ENCODE measurements around the gene CHAF1B.

CHAF1B gene

DNA sequence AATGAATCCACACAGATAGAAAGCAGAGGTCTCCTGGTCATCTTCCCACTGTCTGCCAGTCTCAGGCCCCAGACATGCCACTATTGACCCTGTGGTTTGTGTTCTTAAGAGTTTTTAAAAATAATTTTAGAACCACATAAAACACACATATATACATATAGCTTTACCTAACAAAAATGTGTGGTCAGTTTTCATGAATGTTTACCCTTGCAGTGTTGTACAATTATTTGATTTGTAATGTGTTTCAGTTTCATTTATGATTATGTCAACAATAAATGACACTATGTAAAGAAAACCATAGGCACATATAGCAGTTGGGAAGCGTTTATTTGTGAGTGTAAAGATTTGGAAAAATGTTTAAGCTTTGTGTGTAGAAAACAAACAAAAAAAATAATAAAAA, 17.1 kb downstream of the CHAF1B start:
- FAIRE-seq = no peak
- TF ChIP-seq SPI1 (IDR thresholded peaks at IDR 0.05; ENCODE audit: low read depth, low read length) = no peak
- no peak for TF ChIP-seq POLR2AphosphoS5 (IDR thresholded peaks at IDR 0.05; ENCODE audit: low read depth, low read length)
- no peak for TF ChIP-seq POLR2A (IDR thresholded peaks at IDR 0.05; ENCODE audit: low read depth, low read length)
- TF ChIP-seq PAX5 (IDR thresholded peaks at IDR 0.05; ENCODE audit: insufficient read depth, low read length, severe bottlenecking) = no peak
- no peak for TF ChIP-seq TAF1 (IDR thresholded peaks at IDR 0.05; ENCODE audit: low read depth, low read length)
- TF ChIP-seq POU2F2 (IDR thresholded peaks at IDR 0.05; ENCODE audit: low read depth, low read length) = no peak

DNA sequence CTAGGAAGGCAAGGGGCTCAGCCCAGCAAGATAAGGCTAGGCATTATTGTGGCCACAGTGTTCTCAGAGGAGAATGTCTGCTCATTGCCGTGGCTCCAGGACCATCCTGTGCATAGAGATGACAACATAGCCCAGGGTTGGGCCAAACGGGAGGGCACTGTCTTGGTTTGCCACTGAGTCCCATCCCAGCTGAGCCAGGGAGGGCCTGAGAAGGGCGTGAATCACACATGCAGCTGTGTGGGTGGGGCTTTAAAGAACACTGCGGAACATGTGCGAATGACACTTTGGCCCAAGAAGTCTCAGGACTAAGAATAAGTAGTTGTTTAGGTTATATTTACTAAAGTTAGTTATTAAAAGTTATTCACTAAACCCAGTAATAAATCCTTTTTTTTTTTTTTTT, 18.5 kb downstream of the CHAF1B start:
- FAIRE-seq (no peak), DNase-seq (ENCODE audit: insufficient read length, low spot score) (no peak)
- TF ChIP-seq SPI1 (IDR thresholded peaks at IDR 0.05; ENCODE audit: low read depth, low read length) (no peak), PAX5 (IDR thresholded peaks at IDR 0.05; ENCODE audit: insufficient read depth, low read length, severe bottlenecking) (no peak), POU2F2 (IDR thresholded peaks at IDR 0.05; ENCODE audit: low read depth, low read length) (no peak), POLR2A (IDR thresholded peaks at IDR 0.05; ENCODE audit: low read depth, low read length) (no peak), POLR2AphosphoS5 (IDR thresholded peaks at IDR 0.05; ENCODE audit: low read depth, low read length) (no peak), TAF1 (IDR thresholded peaks at IDR 0.05; ENCODE audit: low read depth, low read length) (no peak)

More for the DNA sequence above, 17.1 kb downstream of the CHAF1B start:
- DNase-seq (ENCODE audit: insufficient read length, low spot score) = no peak

DNA sequence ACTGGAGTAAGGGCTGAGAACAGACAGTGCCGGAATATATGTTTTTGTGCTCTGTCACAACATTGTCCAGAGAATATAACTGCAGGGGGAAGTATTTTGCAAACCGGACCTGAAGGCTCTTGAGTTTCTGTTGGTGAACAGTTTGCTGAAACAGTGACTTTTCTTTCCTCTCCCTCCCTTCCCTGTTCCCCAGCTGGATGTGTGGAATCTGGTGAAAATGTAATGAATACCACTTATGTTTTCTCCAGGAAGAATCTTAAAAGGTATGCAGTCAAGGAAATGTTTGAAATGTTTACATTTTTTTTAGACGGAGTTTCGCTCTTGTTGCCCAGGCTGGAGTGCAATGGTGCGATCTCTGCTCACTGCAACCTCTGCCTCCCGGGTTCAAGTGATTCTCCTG, 23.4 kb downstream of the CHAF1B start:
- TF ChIP-seq POU2F2 (IDR thresholded peaks at IDR 0.05; ENCODE audit: low read depth, low read length) (no peak), POLR2AphosphoS5 (IDR thresholded peaks at IDR 0.05; ENCODE audit: low read depth, low read length) (no peak), POLR2A (IDR thresholded peaks at IDR 0.05; ENCODE audit: low read depth, low read length) (no peak), TAF1 (IDR thresholded peaks at IDR 0.05; ENCODE audit: low read depth, low read length) (no peak)
- no peak for DNase-seq (ENCODE audit: insufficient read length, low spot score)
- FAIRE-seq = no peak

DNA sequence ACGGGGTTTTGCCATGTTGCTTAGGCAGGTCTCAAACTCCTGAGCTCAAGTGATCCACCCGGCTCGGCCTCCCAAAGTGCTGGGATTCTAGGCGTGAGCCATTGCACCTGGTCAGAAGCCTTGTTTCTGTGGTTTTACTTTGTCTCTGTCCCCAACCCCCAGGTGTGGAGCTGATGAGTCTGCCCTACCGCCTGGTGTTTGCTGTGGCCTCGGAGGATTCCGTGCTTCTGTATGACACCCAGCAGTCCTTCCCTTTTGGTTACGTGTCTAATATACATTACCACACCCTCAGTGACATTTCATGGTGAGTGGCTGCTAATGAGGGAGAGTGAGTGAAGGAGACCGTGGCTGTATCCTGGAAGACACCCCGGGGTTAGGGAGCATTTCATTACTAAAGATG, 26.1 kb downstream of the CHAF1B start:
- no peak for TF ChIP-seq POLR2AphosphoS5 (IDR thresholded peaks at IDR 0.05; ENCODE audit: low read depth, low read length)
- no peak for TF ChIP-seq POLR2A (IDR thresholded peaks at IDR 0.05; ENCODE audit: low read depth, low read length)
- no peak for TF ChIP-seq TAF1 (IDR thresholded peaks at IDR 0.05; ENCODE audit: low read depth, low read length)
- no peak for TF ChIP-seq PAX5 (IDR thresholded peaks at IDR 0.05; ENCODE audit: insufficient read depth, low read length, severe bottlenecking)
- TF ChIP-seq POU2F2 (IDR thresholded peaks at IDR 0.05; ENCODE audit: low read depth, low read length) = no peak
- no peak for TF ChIP-seq SPI1 (IDR thresholded peaks at IDR 0.05; ENCODE audit: low read depth, low read length)
- no peak for FAIRE-seq
- no peak for DNase-seq (ENCODE audit: insufficient read length, low spot score)

DNA sequence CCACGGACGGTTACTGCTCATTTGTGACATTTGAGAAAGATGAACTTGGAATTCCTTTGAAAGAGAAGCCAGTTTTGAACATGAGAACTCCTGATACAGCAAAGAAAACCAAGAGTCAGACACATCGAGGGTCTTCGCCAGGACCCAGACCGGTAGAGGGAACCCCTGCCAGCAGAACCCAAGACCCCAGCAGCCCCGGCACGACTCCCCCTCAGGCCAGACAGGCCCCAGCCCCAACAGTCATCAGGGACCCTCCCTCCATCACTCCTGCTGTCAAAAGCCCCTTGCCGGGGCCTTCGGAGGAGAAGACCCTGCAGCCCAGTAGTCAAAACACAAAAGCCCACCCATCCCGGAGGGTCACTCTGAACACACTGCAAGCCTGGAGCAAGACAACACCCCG, 27.7 kb downstream of the CHAF1B start:
- DNase-seq (ENCODE audit: insufficient read length, low spot score) (no peak), FAIRE-seq (no peak)
- TF ChIP-seq POLR2AphosphoS5 (IDR thresholded peaks at IDR 0.05; ENCODE audit: low read depth, low read length) (no peak), POLR2A (IDR thresholded peaks at IDR 0.05; ENCODE audit: low read depth, low read length) (no peak), POU2F2 (IDR thresholded peaks at IDR 0.05; ENCODE audit: low read depth, low read length) (no peak), PAX5 (IDR thresholded peaks at IDR 0.05; ENCODE audit: insufficient read depth, low read length, severe bottlenecking) (no peak), TAF1 (IDR thresholded peaks at IDR 0.05; ENCODE audit: low read depth, low read length) (no peak), SPI1 (IDR thresholded peaks at IDR 0.05; ENCODE audit: low read depth, low read length) (no peak)

DNA sequence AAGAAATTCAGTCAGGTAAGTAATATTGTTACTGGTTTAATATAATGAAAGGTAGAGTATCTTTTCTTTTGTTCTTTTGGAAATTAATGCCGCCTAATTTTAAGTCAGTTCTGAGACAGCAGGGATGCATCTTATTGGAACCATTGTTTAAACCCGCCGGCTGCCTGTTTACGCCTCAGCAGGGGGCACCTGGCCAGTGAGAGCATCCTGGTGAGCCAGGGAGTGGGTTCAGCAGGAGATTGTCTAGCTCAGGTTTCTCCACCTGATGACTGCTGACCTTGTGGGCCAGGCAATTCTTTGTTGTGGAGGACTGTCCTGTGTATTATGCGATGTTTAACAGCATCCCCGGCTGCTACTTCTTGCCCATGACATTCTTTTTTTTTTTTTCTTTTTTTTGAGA, 30.2 kb downstream of the CHAF1B start:
- TF ChIP-seq POLR2A (IDR thresholded peaks at IDR 0.05; ENCODE audit: low read depth, low read length) (no peak), POU2F2 (IDR thresholded peaks at IDR 0.05; ENCODE audit: low read depth, low read length) (no peak), SPI1 (IDR thresholded peaks at IDR 0.05; ENCODE audit: low read depth, low read length) (no peak), POLR2AphosphoS5 (IDR thresholded peaks at IDR 0.05; ENCODE audit: low read depth, low read length) (no peak), PAX5 (IDR thresholded peaks at IDR 0.05; ENCODE audit: insufficient read depth, low read length, severe bottlenecking) (no peak), TAF1 (IDR thresholded peaks at IDR 0.05; ENCODE audit: low read depth, low read length) (no peak)
- FAIRE-seq = no peak
- no peak for DNase-seq (ENCODE audit: insufficient read length, low spot score)

DNA sequence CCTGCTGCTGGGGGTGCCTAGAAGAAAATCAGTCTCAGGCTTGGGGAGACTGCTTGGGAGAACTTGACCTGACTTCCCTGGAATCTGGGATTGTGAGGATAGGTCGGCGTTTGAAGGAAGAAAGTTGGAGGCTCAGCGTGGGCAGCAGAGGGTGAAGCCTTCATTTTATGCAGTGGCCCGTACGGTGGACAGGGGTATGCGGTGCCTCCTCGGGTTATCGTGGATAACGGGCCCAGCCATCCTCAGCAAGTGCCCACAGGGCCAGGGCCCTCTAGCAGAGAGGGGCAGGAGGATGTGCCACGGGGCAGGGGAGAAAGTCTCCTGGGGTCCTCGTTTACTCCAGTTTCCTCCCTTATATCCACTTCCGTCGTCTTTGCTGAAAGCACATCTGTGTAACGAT, 34.0 kb downstream of the CHAF1B start:
- no peak for TF ChIP-seq SPI1 (IDR thresholded peaks at IDR 0.05; ENCODE audit: low read depth, low read length)
- no peak for TF ChIP-seq POLR2A (IDR thresholded peaks at IDR 0.05; ENCODE audit: low read depth, low read length)
- TF ChIP-seq POU2F2 (IDR thresholded peaks at IDR 0.05; ENCODE audit: low read depth, low read length) = no peak
- TF ChIP-seq TAF1 (IDR thresholded peaks at IDR 0.05; ENCODE audit: low read depth, low read length) = no peak
- no peak for TF ChIP-seq POLR2AphosphoS5 (IDR thresholded peaks at IDR 0.05; ENCODE audit: low read depth, low read length)
- no peak for TF ChIP-seq PAX5 (IDR thresholded peaks at IDR 0.05; ENCODE audit: insufficient read depth, low read length, severe bottlenecking)
- no peak for DNase-seq (ENCODE audit: insufficient read length, low spot score)
- FAIRE-seq = no peak

DNA sequence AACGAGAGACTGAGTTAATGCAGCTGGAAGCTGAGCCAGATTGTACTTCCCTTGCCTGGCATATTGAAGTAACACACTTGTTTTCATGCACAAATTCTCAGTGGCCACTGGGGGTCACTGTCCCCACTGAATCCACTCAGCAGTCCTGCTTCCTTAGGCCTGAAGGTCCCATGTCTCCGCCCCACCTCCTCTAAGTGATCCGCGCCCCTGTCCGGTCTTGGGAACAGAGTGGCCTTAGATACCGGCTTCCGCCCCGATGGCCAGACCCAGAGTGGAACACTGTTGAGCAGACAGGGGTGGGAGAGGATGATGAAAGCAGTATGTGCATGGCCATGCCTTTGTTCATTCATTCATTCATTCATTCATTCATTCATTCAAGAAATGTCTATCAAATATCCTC, 34.8 kb downstream of the CHAF1B start:
- no peak for TF ChIP-seq TAF1 (IDR thresholded peaks at IDR 0.05; ENCODE audit: low read depth, low read length)
- no peak for TF ChIP-seq POU2F2 (IDR thresholded peaks at IDR 0.05; ENCODE audit: low read depth, low read length)
- no peak for TF ChIP-seq POLR2AphosphoS5 (IDR thresholded peaks at IDR 0.05; ENCODE audit: low read depth, low read length)
- no peak for TF ChIP-seq PAX5 (IDR thresholded peaks at IDR 0.05; ENCODE audit: insufficient read depth, low read length, severe bottlenecking)
- no peak for TF ChIP-seq POLR2A (IDR thresholded peaks at IDR 0.05; ENCODE audit: low read depth, low read length)
- TF ChIP-seq SPI1 (IDR thresholded peaks at IDR 0.05; ENCODE audit: low read depth, low read length) = no peak
- FAIRE-seq (peak; percentile 78), DNase-seq (ENCODE audit: insufficient read length, low spot score) (peak; percentile 71)

DNA sequence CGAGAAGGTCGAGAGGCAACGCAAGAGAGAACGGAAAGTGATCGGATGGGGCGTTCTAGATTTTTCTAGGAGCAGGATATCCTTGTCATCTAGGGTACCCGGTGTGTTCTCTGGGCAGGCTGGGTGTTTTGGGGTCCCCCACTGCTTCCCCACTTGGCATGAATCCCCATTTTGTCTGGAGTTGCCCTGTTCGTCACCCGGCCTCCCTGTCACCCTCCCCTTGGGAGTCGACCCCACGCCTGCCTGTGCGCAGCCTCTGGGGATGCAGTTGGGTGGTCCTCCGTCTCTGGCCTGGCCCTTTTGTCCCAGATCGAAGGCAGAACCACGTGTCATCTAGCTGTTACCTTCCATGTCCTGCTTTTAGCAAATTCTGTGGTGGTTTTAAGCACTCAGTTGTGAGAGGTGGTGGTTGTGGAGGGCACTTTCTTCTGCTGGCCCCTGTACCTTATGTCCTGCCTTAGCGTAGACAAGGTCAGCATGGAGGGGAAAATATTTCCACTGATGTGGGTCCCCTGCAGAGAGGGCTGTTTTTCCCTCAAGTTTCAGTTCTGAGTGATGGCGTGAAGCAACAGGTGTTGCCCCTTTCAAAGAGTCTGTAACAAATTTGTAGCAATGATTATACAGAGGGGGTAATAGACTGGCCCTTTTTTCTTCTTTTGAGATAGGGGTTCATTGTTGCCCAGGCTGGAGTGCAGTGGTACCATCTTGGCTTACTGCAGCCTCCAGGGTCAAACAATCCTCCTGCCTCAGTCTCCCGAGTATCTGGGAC, 35.6 kb downstream of the CHAF1B start:
- DNase-seq (ENCODE audit: insufficient read length, low spot score) = no peak
- TF ChIP-seq POLR2A (IDR thresholded peaks at IDR 0.05; ENCODE audit: low read depth, low read length) (no peak), PAX5 (IDR thresholded peaks at IDR 0.05; ENCODE audit: insufficient read depth, low read length, severe bottlenecking) (no peak), POLR2AphosphoS5 (IDR thresholded peaks at IDR 0.05; ENCODE audit: low read depth, low read length) (no peak), POU2F2 (IDR thresholded peaks at IDR 0.05; ENCODE audit: low read depth, low read length) (no peak), SPI1 (IDR thresholded peaks at IDR 0.05; ENCODE audit: low read depth, low read length) (no peak), TAF1 (IDR thresholded peaks at IDR 0.05; ENCODE audit: low read depth, low read length) (no peak)
- no peak for FAIRE-seq

Data from GM12891 (cell line).